WTC11 (cell line): ENCODE results near the gene ADAM8. TPM values are rescaled to one million over a fixed set of nuclear protein-coding genes. Genes with fewer than 3 reads are reported as not detected.

Experiments
- ATAC-seq: fragments of 200-7000 bp; cut with Tn5 transposase; 2 replicates; pipeline ENCODE4 v1.10.0; 2021; ENCODE audit warnings: mild to moderate bottlenecking, moderate library complexity
- CTCF ChIA-PET: fragments of 300-600 bp; sonication (Branson Sonifier 250); formaldehyde crosslinking; loops from one replicate; lab custom pipeline; 2021; ENCODE audit warnings: antibody characterized with exemption; lab: Charles Lee
- POLR2A ChIA-PET: fragments of 350-600 bp; sonication (Branson Sonifier 250); formaldehyde crosslinking; loops from one replicate; lab custom pipeline; 2021; ENCODE audit warnings: antibody characterized with exemption; lab: Charles Lee
- DNase-seq: peaks from one replicate; pipeline ENCODE4 v3.0.0; 2021; ENCODE audit warnings: low spot score
- H3K27ac Mint-ChIP-seq: 2 replicates; pipeline ENCODE4 v1.8.0; 2021; ENCODE audit warnings: mixed read lengths
- H3K27me3 Mint-ChIP-seq: 2 replicates; pipeline ENCODE4 v1.8.0; 2021; ENCODE audit warnings: low read depth, mild to moderate bottlenecking, moderate library complexity, mixed read lengths
- H3K36me3 Mint-ChIP-seq: 2 replicates; pipeline ENCODE4 v1.8.0; 2021; ENCODE audit warnings: mixed read lengths
- H3K4me1 Mint-ChIP-seq: 2 replicates; pipeline ENCODE4 v1.8.0; 2022; ENCODE audit warnings: mixed read lengths
- H3K4me3 Mint-ChIP-seq: 2 replicates; pipeline ENCODE4 v1.8.0; 2021; ENCODE audit warnings: mild to moderate bottlenecking, moderate library complexity, mixed read lengths
- H3K9me3 Mint-ChIP-seq: 2 replicates; pipeline ENCODE4 v1.8.0; 2021; ENCODE audit warnings: mixed read lengths
- AFF4 ChIP-seq: sonication (generic); formaldehyde crosslinking; IDR thresholded peaks from 2 replicates; pipeline ENCODE4 v1.8.1; 2023; ENCODE audit warnings: mild to moderate bottlenecking, missing genetic modification reagents, borderline replicate concordance
- ARID4B ChIP-seq: sonication (generic); formaldehyde crosslinking; IDR thresholded peaks from 2 replicates; pipeline ENCODE4 v1.8.0; 2023; ENCODE audit warnings: missing genetic modification reagents, mild to moderate bottlenecking, borderline replicate concordance
- ELF4 ChIP-seq: sonication (generic); formaldehyde crosslinking; IDR thresholded peaks from 2 replicates; pipeline ENCODE4 v1.8.1; 2022; ENCODE audit warnings: low read depth, mild to moderate bottlenecking, moderate library complexity, missing genetic modification reagents
- FOXJ3 ChIP-seq: sonication (generic); formaldehyde crosslinking; IDR thresholded peaks from 2 replicates; pipeline ENCODE4 v1.9.0; 2021; ENCODE audit warnings: missing genetic modification reagents, mild to moderate bottlenecking, borderline replicate concordance
- FOXP1 ChIP-seq: sonication (generic); formaldehyde crosslinking; IDR thresholded peaks from 2 replicates; pipeline ENCODE4 v1.8.0; 2022; ENCODE audit warnings: missing genetic modification reagents, mild to moderate bottlenecking, moderate library complexity, borderline replicate concordance
- KAT7 ChIP-seq: sonication (generic); formaldehyde crosslinking; IDR thresholded peaks from 2 replicates; pipeline ENCODE4 v1.8.1; 2023; ENCODE audit warnings: missing genetic modification reagents, mild to moderate bottlenecking, borderline replicate concordance
- MLX ChIP-seq: sonication (generic); formaldehyde crosslinking; IDR thresholded peaks from 2 replicates; pipeline ENCODE4 v1.8.1; 2023; ENCODE audit warnings: mild to moderate bottlenecking, missing genetic modification reagents, moderate library complexity
- NR1H2 ChIP-seq: sonication (generic); formaldehyde crosslinking; IDR thresholded peaks from 2 replicates; pipeline ENCODE4 v1.9.0; 2021; ENCODE audit warnings: mild to moderate bottlenecking, moderate library complexity, missing genetic modification reagents
- NR2C2 ChIP-seq: sonication (generic); formaldehyde crosslinking; IDR thresholded peaks from 2 replicates; pipeline ENCODE4 v1.8.0; 2022; ENCODE audit warnings: mild to moderate bottlenecking, missing genetic modification reagents
- OVOL2 ChIP-seq: fragments of 250-450 bp; sonication (Bioruptor Pico); IDR thresholded peaks from 2 replicates; pipeline ENCODE4 v1.9.0; 2021; ENCODE audit warnings: mild to moderate bottlenecking, borderline replicate concordance
- STAT6 ChIP-seq: sonication (generic); formaldehyde crosslinking; conservative IDR thresholded peaks from 2 replicates; pipeline ENCODE4 v1.8.1; 2023; ENCODE audit warnings: mild to moderate bottlenecking, low read depth, missing genetic modification reagents, moderate library complexity
- TP53 ChIP-seq: sonication (generic); formaldehyde crosslinking; IDR thresholded peaks from 2 replicates; pipeline ENCODE4 v1.8.1; 2023; ENCODE audit warnings: mild to moderate bottlenecking, missing genetic modification reagents
- USF1 ChIP-seq: sonication (generic); formaldehyde crosslinking; IDR thresholded peaks from 2 replicates; pipeline ENCODE4 v1.8.0; 2022; ENCODE audit warnings: mild to moderate bottlenecking, missing genetic modification reagents
- ZNF281 ChIP-seq: sonication (generic); formaldehyde crosslinking; IDR thresholded peaks from 2 replicates; pipeline ENCODE4 v1.8.0; 2023; ENCODE audit warnings: mild to moderate bottlenecking, missing genetic modification reagents
- ZNF396 ChIP-seq: fragments of 250-450 bp; sonication (Bioruptor Pico); IDR thresholded peaks from 2 replicates; pipeline ENCODE4 v1.8.0; 2021; ENCODE audit warnings: mild to moderate bottlenecking, moderate library complexity, borderline replicate concordance
- ZNF416 ChIP-seq: fragments of 250-450 bp; sonication (Bioruptor Pico); IDR thresholded peaks from 2 replicates; pipeline ENCODE4 v1.9.0; 2021; ENCODE audit warnings: mild to moderate bottlenecking, inconsistent platforms
- ZNF512 ChIP-seq: sonication (generic); formaldehyde crosslinking; IDR thresholded peaks from 2 replicates; pipeline ENCODE4 v1.8.1; 2022; ENCODE audit warnings: missing genetic modification reagents, borderline replicate concordance
- ZNF671 ChIP-seq: fragments of 250-450 bp; sonication (Bioruptor Pico); IDR thresholded peaks from 2 replicates; pipeline ENCODE4 v1.8.0; 2021; ENCODE audit warnings: mild to moderate bottlenecking
- total RNA-seq: library from RNA; stranded (reverse); gene quantifications from 3 replicates; pipeline ENCODE4 v1.2.3, GENCODE V29; 2021

The ADAM8 gene
- total RNA-seq, 1 experiment from 2014 or later, result 7.2 TPM

- Mint-ChIP-seq H3K4me3 (no peak overlapping the region), H3K36me3 (peaks cover 11% of the 10 kb centered on the region; the same call in 1 of the 2 replicates), H3K27ac (no peak overlapping the region), H3K27me3 (no peaks in the 10 kb centered on the region), H3K4me1 (peaks cover 15% of the 10 kb centered on the region), H3K9me3 (no peaks in the 10 kb centered on the region)
- no peak for ATAC-seq
- POLR2A ChIA-PET, result no interaction called here
- no peak for DNase-seq
- TF ChIP-seq FOXJ3 (CRISPR knock-in tag) (no peak), ZNF512 (CRISPR knock-in tag) (no peak), ZNF416 (no peak), ARID4B (no peak)
- TF ChIP-seq, all 79 proteins: peak for 0
- CTCF ChIA-PET, result no interaction called here
Observed at GRCh38 chr10:133306097-133306476, 29.4 kb upstream of the ADAM8 start.

GRCh38 chr10:133303206-133303605 is 26.5 kb upstream of the ADAM8 start:
- Mint-ChIP-seq H3K27me3 (no peaks in the 10 kb centered on the region), H3K4me3 (no peak overlapping the region), H3K36me3 (peaks cover 32% of the 10 kb centered on the region), H3K27ac (no peak overlapping the region), H3K4me1 (peaks cover 12% of the 10 kb centered on the region), H3K9me3 (no peaks in the 10 kb centered on the region)
- DNase-seq (no peak), ATAC-seq (no peak)
- POLR2A ChIA-PET, result no interaction called here
- CTCF ChIA-PET, result interaction anchor here (1.6 to 2.1 kb wide), 3 partner anchors 11 to 48 kb away, joined by 4 to 5 read pairs (median 4); no protein-coding TSS in a partner anchor
- TF ChIP-seq KAT7 (CRISPR knock-in tag) (no peak), OVOL2 (CRISPR knock-in tag) (no peak), TP53 (no peak), USF1 (CRISPR knock-in tag) (no peak), MLX (CRISPR knock-in tag) (no peak), ZNF396 (no peak), ZNF671 (CRISPR knock-in tag) (no peak), ZNF281 (CRISPR knock-in tag) (no peak), NR2C2 (CRISPR knock-in tag) (no peak), FOXP1 (CRISPR knock-in tag) (no peak), AFF4 (CRISPR knock-in tag) (no peak), STAT6 (no peak), ELF4 (no peak), NR1H2 (CRISPR knock-in tag) (no peak)
